ENCODE results near the gene LIX1.
A peak's percentile ranks its signal among the peaks of the same experiment; 100 is the strongest.
"Not testable (repeated sequence)": the region's sequence is repeated elsewhere in the genome, so short reads cannot be mapped to it uniquely, and the experiment has no call there.

LIX1 gene

DNA sequence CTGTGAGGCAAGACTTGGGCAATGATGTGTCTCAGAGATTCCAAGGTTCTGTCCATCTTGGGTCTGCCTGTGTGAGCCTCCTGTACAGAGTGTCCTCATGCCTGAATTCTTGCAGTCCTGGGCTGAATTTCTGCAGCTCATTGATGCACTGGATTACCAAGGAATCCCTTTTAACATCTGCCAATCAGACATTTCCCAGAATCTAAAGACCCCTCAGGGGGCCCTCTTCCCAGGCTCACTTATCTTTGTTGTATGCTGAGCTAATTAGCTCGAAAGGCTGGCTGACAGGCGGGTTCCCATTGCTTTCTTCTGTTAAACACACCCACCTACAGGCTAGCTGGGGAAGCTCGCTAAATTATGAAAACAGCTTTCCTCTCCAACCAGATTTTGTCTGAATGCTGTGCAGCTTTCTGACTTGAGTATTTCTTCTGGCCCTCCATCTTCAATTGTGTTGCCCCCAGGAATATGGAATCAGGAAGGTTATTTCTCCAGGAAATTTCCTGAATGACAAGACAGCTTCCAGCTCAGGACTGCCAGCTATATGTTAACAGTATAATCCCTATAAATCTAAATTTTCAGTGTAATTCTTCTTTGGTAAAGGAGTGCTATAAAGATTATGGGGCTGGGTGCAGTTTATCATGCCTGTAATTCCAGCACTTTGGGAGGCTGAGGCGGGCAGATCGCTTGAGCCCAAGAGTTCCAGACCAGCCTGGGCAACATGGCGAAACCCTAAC is at the start of gene LIX1:
LIX1 (minus strand) TSS at position 91 of the 734 bp plus-strand sequence; CDS start at position 56, 35 bp downstream.
- no peaks in the 10 kb centered on the region for H3K4me1 ChIP-seq (ENCODE audit: insufficient read depth, low read length)
- H3K9me3 ChIP-seq (ENCODE audit: low read length) = no peaks in the 10 kb centered on the region
- no peaks in the 10 kb centered on the region for H3K27me3 ChIP-seq (ENCODE audit: control insufficient read depth in 1 of 2, insufficient read depth in 2 of 2, low read length in 2 of 2)
- H3K4me3 ChIP-seq (ENCODE audit: low read depth in 1 of 2, low read length in 2 of 2) = no peak within 1 kb of the TSS
- no peak within 1 kb of the TSS for H3K9ac ChIP-seq (ENCODE audit: low read length)
- H3K36me3 ChIP-seq (ENCODE audit: insufficient read depth, low read length) = no peaks in the 10 kb centered on the region
- H3K27ac ChIP-seq (ENCODE audit: low read depth, low read length) = no peak within 1 kb of the TSS

DNA sequence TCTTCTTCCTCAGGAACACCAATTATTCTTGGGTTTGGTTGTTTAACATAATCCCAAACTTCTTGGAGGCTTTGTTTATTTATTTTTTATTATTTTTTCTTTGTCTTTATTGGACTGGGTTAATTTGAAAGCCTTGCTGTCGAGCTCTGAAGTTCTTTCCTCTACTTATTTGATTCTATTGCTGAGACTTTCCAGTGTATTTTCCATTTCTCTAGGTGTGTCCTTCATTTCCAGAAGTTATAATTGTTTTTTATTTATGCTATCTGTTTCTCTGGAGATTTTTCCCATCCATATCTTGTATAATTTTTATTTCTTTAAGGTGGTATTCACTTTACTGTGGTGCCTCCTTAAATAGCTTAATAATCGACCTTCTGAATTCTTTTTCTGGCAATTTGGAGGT is 49.5 kb upstream of the LIX1 start:
- H3K27me3 ChIP-seq (ENCODE audit: control insufficient read depth in 1 of 2, insufficient read depth in 2 of 2, low read length in 2 of 2) = no peaks in the 10 kb centered on the region
- H3K36me3 ChIP-seq (ENCODE audit: insufficient read depth, low read length) = no peaks in the 10 kb centered on the region
- H3K27ac ChIP-seq (ENCODE audit: low read depth, low read length) = no peak overlapping the region
- no peaks in the 10 kb centered on the region for H3K4me1 ChIP-seq (ENCODE audit: insufficient read depth, low read length)
- H3K4me3 ChIP-seq (ENCODE audit: low read depth in 1 of 2, low read length in 2 of 2) = no peak overlapping the region
- no peak overlapping the region for H3K9ac ChIP-seq (ENCODE audit: low read length)
- H3K9me3 ChIP-seq (ENCODE audit: low read length) = no peaks in the 10 kb centered on the region

DNA sequence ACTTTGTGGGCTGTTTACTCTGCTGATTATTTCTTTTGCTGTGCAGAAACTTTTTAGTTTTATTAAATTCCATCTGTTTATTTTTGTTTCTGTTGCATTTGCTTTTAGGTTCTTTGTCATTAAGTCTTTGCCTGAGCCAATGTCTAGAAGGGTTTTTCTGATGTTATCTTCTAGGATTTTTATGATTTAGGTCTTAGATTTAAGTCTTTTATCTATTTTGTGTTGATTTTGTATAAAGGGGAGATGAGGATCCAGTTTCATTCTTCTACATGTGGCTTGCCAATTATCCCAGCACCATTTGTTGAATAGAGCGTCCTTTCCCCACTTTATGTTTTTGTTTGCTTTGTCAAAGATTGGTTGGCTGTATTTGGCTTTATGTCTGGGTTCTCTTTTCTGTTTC is 47.1 kb upstream of the LIX1 start:
- H3K9me3 ChIP-seq (ENCODE audit: low read length); H3K4me1 ChIP-seq (ENCODE audit: insufficient read depth, low read length); H3K36me3 ChIP-seq (ENCODE audit: insufficient read depth, low read length); H3K9ac ChIP-seq (ENCODE audit: low read length); H3K27me3 ChIP-seq (ENCODE audit: control insufficient read depth in 1 of 2, insufficient read depth in 2 of 2, low read length in 2 of 2); H3K4me3 ChIP-seq (ENCODE audit: low read depth in 1 of 2, low read length in 2 of 2); H3K27ac ChIP-seq (ENCODE audit: low read depth, low read length): not testable (repeated sequence)

DNA sequence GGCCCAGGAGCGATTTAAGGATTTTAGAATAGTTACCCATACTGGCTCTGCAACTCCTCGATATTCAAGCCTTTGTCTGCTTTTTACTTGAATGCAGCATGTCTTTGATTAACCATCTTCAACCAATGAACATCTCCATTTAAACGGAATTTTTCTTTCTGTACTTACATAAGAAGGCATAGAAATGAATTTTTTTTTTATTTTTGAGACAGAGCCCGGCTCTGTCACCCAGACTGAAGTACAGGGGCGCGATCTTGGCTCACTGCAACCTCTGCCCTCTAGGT is 41.5 kb upstream of the LIX1 start:
- Histone ChIP-seq H3K9ac (ENCODE audit: low read length) (peak overlapping the region; percentile 67), H3K36me3 (ENCODE audit: insufficient read depth, low read length) (peaks cover under 1% of the 10 kb centered on the region), H3K4me3 (ENCODE audit: low read depth in 1 of 2, low read length in 2 of 2) (peak overlapping the region; percentile 66 to 79), H3K27ac (ENCODE audit: low read depth, low read length) (peak overlapping the region; percentile 90), H3K27me3 (ENCODE audit: control insufficient read depth in 1 of 2, insufficient read depth in 2 of 2, low read length in 2 of 2) (no peaks in the 10 kb centered on the region), H3K4me1 (ENCODE audit: insufficient read depth, low read length) (peaks cover 23% of the 10 kb centered on the region), H3K9me3 (ENCODE audit: low read length) (no peaks in the 10 kb centered on the region)

DNA sequence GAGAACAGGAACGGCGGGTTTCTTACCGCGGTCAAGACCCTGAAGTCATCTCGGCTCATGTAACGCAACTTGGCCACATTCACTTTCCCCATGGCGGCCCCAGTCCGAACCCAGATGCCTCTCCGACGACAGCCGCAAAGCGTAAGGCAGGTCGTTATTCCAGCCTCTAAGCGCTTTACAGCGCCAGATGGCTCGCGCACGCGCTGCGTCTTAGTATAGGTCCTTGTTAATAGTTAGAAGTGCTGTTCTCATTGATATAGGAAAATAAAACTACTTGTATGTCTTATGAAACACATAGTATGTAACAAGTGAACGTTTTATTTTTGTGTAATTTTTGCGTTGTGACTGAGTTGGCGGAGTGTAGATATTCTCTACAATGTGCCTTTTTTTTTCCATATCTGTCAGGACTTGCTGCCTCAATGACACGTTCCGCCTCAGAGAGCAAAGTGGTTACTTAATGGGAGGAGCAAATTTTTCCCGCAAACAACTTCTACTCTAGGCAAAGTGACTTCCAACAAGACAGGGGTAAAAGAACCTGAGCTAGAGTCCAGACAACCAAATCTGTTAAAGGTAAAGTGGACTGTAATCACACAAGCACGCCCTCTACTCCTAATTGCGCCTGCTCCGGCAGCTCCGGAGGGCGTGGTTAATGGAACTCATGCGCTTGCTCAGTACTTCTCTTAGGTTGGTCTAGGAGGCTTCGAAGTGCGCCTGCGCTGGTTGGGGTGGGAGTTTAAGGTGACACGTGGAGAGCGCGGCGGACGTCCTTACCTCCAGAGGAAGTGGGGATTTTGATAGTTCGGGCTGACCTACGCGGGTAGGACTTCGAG is 40.9 kb upstream of the LIX1 start, which contains the start of gene RIOK2:
RIOK2 (minus strand) TSS at position 148 of the 830 bp plus-strand sequence; CDS start at position 92, 56 bp downstream.
- H3K9ac ChIP-seq (ENCODE audit: low read length) = peak within 1 kb of the TSS; percentile 67
- H3K27ac ChIP-seq (ENCODE audit: low read depth, low read length) = peak within 1 kb of the TSS; percentile 90
- H3K36me3 ChIP-seq (ENCODE audit: insufficient read depth, low read length) = peaks cover 6% of the 10 kb centered on the region
- H3K9me3 ChIP-seq (ENCODE audit: low read length) = no peaks in the 10 kb centered on the region
- H3K4me3 ChIP-seq (ENCODE audit: low read depth in 1 of 2, low read length in 2 of 2) = peak within 1 kb of the TSS; percentile 66 to 79
- H3K4me1 ChIP-seq (ENCODE audit: insufficient read depth, low read length) = peaks cover 23% of the 10 kb centered on the region
- no peaks in the 10 kb centered on the region for H3K27me3 ChIP-seq (ENCODE audit: control insufficient read depth in 1 of 2, insufficient read depth in 2 of 2, low read length in 2 of 2)

DNA sequence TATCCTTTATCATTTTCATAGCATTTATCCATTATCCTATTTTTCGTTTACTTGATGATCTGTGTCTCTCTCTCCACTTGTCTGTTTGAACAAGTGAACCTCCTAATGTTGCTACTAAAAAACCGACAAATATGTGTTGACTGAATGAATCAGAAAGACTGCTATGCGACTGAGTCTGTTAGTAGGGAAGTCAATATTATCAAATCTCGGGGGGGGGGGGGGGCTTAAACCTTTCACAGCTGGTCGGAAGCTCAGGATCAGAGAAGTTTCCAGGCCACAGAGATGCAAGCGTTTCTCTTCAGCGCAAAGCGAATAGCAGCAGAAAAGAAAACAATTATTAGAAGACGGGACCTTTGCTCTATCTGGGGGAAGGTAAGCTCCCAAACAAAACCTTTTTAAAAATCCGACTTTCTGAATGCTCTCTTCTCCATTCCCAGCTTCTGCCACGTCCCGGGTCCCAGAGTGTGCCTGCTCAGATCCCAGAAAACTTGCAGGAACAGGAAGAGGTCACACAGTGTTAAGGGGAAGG is 40.2 kb upstream of the LIX1 start:
- Histone ChIP-seq H3K4me3 (ENCODE audit: low read depth in 1 of 2, low read length in 2 of 2) (peak overlapping the region; percentile 66 to 79), H3K27me3 (ENCODE audit: control insufficient read depth in 1 of 2, insufficient read depth in 2 of 2, low read length in 2 of 2) (no peaks in the 10 kb centered on the region), H3K9me3 (ENCODE audit: low read length) (no peaks in the 10 kb centered on the region), H3K36me3 (ENCODE audit: insufficient read depth, low read length) (peaks cover 12% of the 10 kb centered on the region), H3K4me1 (ENCODE audit: insufficient read depth, low read length) (peaks cover 23% of the 10 kb centered on the region), H3K27ac (ENCODE audit: low read depth, low read length) (peak overlapping the region; percentile 90), H3K9ac (ENCODE audit: low read length) (peak overlapping the region; percentile 67)

DNA sequence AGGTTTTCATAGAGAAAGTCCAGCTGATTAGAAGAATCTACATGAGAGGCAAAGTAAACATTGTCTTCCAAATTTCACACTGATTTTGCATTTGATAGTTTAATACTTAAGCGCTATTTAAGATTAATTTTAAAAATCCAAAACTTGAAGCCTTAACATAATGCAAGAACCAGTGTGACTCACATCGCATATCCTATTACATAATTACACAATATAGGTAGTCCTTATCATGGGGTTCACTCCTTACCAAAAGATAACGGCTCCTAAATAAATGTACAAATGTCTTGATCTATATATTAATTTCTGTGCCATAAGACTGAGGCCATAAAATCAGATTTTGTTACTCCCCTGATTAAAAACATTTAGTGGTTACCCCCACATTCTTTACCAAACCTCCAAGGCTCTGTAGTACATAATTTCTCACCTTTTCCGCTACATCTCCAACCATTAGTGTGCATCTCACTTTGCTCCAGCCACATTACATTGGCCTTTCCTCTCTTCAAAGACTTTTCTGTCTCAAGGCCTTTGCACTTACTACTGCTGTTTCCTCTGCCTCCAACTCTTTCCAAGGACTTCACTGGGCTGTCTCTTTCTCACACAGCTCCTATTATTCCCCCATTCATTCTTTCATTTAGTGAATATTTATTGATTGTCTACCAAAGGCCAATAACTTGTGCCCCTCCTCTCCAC is 39.6 kb upstream of the LIX1 start:
- Histone ChIP-seq H3K36me3 (ENCODE audit: insufficient read depth, low read length) (peaks cover 19% of the 10 kb centered on the region), H3K4me1 (ENCODE audit: insufficient read depth, low read length) (peaks cover 23% of the 10 kb centered on the region), H3K9ac (ENCODE audit: low read length) (peak overlapping the region; percentile 67), H3K4me3 (ENCODE audit: low read depth in 1 of 2, low read length in 2 of 2) (peak overlapping the region; percentile 66 to 79), H3K27me3 (ENCODE audit: control insufficient read depth in 1 of 2, insufficient read depth in 2 of 2, low read length in 2 of 2) (no peaks in the 10 kb centered on the region), H3K27ac (ENCODE audit: low read depth, low read length) (no peak overlapping the region), H3K9me3 (ENCODE audit: low read length) (no peaks in the 10 kb centered on the region)

DNA sequence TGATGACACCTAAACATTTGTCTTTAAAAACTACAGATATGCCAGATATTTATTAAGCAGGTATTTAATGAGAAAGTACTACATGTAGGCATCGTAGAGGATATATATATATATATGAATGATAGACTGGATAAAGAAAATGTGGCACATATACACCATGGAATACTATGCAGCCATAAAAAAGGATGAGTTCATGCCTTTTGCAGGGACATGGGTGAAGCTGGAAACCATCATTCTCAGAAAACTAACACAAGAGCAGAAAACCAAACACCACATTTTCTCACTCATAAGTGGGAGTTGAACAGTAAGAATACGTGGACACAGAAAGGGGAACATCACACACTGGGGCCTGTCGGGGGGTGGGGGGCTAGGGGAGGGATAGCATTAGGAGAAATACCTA is 37.0 kb upstream of the LIX1 start:
- H3K9me3 ChIP-seq (ENCODE audit: low read length); H3K9ac ChIP-seq (ENCODE audit: low read length); H3K27ac ChIP-seq (ENCODE audit: low read depth, low read length); H3K4me3 ChIP-seq (ENCODE audit: low read depth in 1 of 2, low read length in 2 of 2); H3K27me3 ChIP-seq (ENCODE audit: control insufficient read depth in 1 of 2, insufficient read depth in 2 of 2, low read length in 2 of 2): not testable (repeated sequence)
- Histone ChIP-seq H3K4me1 (ENCODE audit: insufficient read depth, low read length) (peaks cover 23% of the 10 kb centered on the region), H3K36me3 (ENCODE audit: insufficient read depth, low read length) (peaks cover 40% of the 10 kb centered on the region)

DNA sequence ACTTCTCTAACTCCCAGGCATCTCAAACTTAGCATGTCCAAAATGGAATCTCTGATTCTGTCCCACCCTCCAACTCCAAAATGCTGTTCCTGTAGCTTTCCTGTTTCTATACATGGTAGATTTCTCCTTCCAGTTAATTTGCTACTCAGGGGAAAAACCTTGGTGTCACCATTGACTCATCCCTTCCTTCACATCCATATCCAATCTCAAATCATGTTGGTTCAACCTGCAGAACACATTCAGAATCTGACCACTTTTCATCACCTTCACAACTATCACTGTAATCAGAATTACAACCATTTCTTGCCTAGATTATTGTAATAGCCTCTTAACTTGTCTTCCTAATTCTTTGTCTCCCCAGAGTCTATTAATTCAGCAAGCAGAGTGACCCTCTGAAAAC is 29.8 kb upstream of the LIX1 start:
- Histone ChIP-seq H3K9ac (ENCODE audit: low read length) (no peak overlapping the region), H3K27ac (ENCODE audit: low read depth, low read length) (no peak overlapping the region), H3K36me3 (ENCODE audit: insufficient read depth, low read length) (peaks cover 56% of the 10 kb centered on the region), H3K4me3 (ENCODE audit: low read depth in 1 of 2, low read length in 2 of 2) (no peak overlapping the region), H3K4me1 (ENCODE audit: insufficient read depth, low read length) (no peaks in the 10 kb centered on the region), H3K9me3 (ENCODE audit: low read length) (no peaks in the 10 kb centered on the region), H3K27me3 (ENCODE audit: control insufficient read depth in 1 of 2, insufficient read depth in 2 of 2, low read length in 2 of 2) (no peaks in the 10 kb centered on the region)

DNA sequence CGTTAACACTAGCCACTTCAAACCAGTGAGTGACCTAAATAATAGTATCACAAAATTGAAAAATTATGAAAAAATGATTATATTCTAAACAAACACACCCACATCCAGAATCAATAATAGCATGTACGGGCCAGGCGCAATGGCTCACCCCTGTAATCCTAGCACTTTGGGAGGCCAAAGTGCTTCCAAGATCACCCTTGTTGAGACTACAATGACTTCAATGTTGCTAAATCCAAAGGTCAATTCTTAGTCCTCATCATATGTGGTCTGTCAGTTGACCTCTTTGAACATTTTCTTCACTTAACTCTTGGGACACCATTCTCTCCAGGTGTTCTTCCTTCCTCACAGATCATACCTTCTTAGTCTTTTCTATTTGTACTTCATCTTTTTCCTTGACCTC is 29.3 kb upstream of the LIX1 start:
- H3K4me1 ChIP-seq (ENCODE audit: insufficient read depth, low read length) = no peaks in the 10 kb centered on the region
- H3K4me3 ChIP-seq (ENCODE audit: low read depth in 1 of 2, low read length in 2 of 2) = no peak overlapping the region
- no peaks in the 10 kb centered on the region for H3K9me3 ChIP-seq (ENCODE audit: low read length)
- H3K9ac ChIP-seq (ENCODE audit: low read length) = no peak overlapping the region
- H3K36me3 ChIP-seq (ENCODE audit: insufficient read depth, low read length) = peaks cover 55% of the 10 kb centered on the region
- H3K27ac ChIP-seq (ENCODE audit: low read depth, low read length) = no peak overlapping the region
- H3K27me3 ChIP-seq (ENCODE audit: control insufficient read depth in 1 of 2, insufficient read depth in 2 of 2, low read length in 2 of 2) = no peaks in the 10 kb centered on the region

DNA sequence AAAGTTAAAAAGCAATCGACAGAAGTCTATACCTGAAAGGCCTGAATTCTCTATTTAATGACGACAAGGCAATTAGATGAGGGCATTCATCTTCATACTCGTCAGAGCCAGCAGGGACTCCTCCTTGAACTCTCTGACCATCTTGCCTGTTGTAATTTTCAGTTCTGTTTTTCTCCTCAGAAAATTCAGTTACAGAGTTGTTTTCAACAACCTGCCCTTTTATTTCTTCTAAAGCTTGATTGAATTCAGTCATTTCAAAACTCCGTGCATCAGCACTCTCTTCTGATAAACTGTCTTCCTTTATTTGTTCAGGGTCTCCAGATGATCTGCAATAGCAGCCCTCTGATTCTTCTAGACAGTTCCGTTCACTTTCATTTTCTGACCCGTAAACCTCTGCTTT is 25.0 kb upstream of the LIX1 start:
- H3K9me3 ChIP-seq (ENCODE audit: low read length) = no peaks in the 10 kb centered on the region
- H3K27me3 ChIP-seq (ENCODE audit: control insufficient read depth in 1 of 2, insufficient read depth in 2 of 2, low read length in 2 of 2) = no peaks in the 10 kb centered on the region
- H3K36me3 ChIP-seq (ENCODE audit: insufficient read depth, low read length) = peaks cover 35% of the 10 kb centered on the region
- H3K9ac ChIP-seq (ENCODE audit: low read length) = no peak overlapping the region
- H3K4me3 ChIP-seq (ENCODE audit: low read depth in 1 of 2, low read length in 2 of 2) = no peak overlapping the region
- no peak overlapping the region for H3K27ac ChIP-seq (ENCODE audit: low read depth, low read length)
- H3K4me1 ChIP-seq (ENCODE audit: insufficient read depth, low read length) = no peaks in the 10 kb centered on the region

Data from muscle layer of colon (tissue), 2 donors.